ENCODE measurements around the gene PILRB.

Gene PILRB

GRCh38 chr7:100390286-100391009 lies 32.5 kb downstream of the PILRB start:
- Histone ChIP-seq H3K36me3 (ENCODE audit: control insufficient read depth, low read length) (no peaks in the 10 kb centered on the region), H3K27ac (ENCODE audit: low read depth, low read length) (no peak overlapping the region), H4K20me1 (ENCODE audit: control insufficient read depth, insufficient read depth, low read depth, low read length) (no peaks in the 10 kb centered on the region), H3K4me2 (ENCODE audit: low read length) (no peak overlapping the region), H3K4me1 (ENCODE audit: control insufficient read depth, low read length) (peaks cover 49% of the 10 kb centered on the region), H3K9me2 (replicated peaks; ENCODE audit: control insufficient read depth, low read length) (no peaks in the 10 kb centered on the region), H3K27me3 (ENCODE audit: control insufficient read depth, low read length) (no peaks in the 10 kb centered on the region), H3K9me3 (ENCODE audit: control insufficient read depth, insufficient read depth, low read length) (no peaks in the 10 kb centered on the region), H3F3A (ENCODE audit: control insufficient read depth, insufficient read depth) (peaks cover 13% of the 10 kb centered on the region), H3K4me3 (ENCODE audit: low read length) (no peak overlapping the region), H3K79me2 (ENCODE audit: control insufficient read depth, low read length) (no peaks in the 10 kb centered on the region)
- TF ChIP-seq EZH2phosphoT487 (IDR thresholded peaks at IDR 0.05; ENCODE audit: borderline replicate concordance, low read length) = no peak
- TF ChIP-seq, protein P1, sequence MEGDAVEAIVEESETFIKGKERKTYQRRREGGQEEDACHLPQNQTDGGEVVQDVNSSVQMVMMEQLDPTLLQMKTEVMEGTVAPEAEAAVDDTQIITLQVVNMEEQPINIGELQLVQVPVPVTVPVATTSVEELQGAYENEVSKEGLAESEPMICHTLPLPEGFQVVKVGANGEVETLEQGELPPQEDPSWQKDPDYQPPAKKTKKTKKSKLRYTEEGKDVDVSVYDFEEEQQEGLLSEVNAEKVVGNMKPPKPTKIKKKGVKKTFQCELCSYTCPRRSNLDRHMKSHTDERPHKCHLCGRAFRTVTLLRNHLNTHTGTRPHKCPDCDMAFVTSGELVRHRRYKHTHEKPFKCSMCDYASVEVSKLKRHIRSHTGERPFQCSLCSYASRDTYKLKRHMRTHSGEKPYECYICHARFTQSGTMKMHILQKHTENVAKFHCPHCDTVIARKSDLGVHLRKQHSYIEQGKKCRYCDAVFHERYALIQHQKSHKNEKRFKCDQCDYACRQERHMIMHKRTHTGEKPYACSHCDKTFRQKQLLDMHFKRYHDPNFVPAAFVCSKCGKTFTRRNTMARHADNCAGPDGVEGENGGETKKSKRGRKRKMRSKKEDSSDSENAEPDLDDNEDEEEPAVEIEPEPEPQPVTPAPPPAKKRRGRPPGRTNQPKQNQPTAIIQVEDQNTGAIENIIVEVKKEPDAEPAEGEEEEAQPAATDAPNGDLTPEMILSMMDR (IDR thresholded peaks at IDR 0.05; ENCODE audit: low read depth, low read length, poor library complexity, severe bottlenecking) = no peak

DNA sequence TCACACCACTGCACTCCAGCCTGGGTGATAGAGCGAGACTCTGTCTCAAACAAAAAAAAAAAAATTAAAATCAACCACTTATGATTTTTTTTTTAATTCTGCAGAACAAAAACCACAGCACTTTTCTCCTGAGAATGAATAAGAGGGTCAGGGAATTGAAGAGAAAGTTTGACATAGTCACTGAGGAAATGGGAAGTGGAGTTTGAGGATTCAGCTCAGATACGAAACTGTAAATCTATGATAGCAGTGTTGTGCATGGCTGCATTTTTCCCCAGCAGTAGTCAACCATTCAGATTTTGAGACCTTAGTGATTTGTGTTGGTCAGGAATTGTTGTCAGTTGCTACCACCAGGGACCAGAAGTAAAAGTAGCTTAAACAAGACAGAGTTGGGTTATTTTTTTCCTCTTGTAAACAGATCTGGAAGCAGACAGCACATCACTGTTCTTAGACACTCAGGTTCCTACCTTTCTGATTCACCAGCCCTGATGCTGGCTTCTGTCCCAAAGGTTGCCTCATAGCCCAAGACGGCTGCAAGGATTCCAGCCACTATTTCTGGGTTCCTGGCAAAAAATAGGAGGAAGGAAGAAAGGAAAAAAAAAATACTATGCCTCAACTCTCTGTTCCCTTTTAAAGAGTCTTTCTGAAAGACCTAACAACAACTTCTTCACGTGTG lies 35.5 kb downstream of the PILRB start:
- Histone ChIP-seq H3K4me2 (ENCODE audit: low read length) (peak overlapping the region; percentile 54), H3F3A (ENCODE audit: control insufficient read depth, insufficient read depth) (peaks cover 11% of the 10 kb centered on the region), H3K9me2 (replicated peaks; ENCODE audit: control insufficient read depth, low read length) (no peaks in the 10 kb centered on the region), H3K4me1 (ENCODE audit: control insufficient read depth, low read length) (peaks cover 58% of the 10 kb centered on the region), H4K20me1 (ENCODE audit: control insufficient read depth, insufficient read depth, low read depth, low read length) (no peaks in the 10 kb centered on the region), H3K36me3 (ENCODE audit: control insufficient read depth, low read length) (no peaks in the 10 kb centered on the region), H3K4me3 (ENCODE audit: low read length) (peak overlapping the region; percentile 37), H3K27me3 (ENCODE audit: control insufficient read depth, low read length) (no peaks in the 10 kb centered on the region), H3K9me3 (ENCODE audit: control insufficient read depth, insufficient read depth, low read length) (no peaks in the 10 kb centered on the region), H3K79me2 (ENCODE audit: control insufficient read depth, low read length) (no peaks in the 10 kb centered on the region), H3K27ac (ENCODE audit: low read depth, low read length) (peak overlapping the region; percentile 3)
- TF ChIP-seq EZH2phosphoT487 (IDR thresholded peaks at IDR 0.05; ENCODE audit: borderline replicate concordance, low read length) = no peak
- TF ChIP-seq, protein P1 (IDR thresholded peaks at IDR 0.05; ENCODE audit: low read depth, low read length, poor library complexity, severe bottlenecking) = no peak

GRCh38 chr7:100394077-100394476 lies 36.2 kb downstream of the PILRB start:
- no peaks in the 10 kb centered on the region for H3K9me3 ChIP-seq (ENCODE audit: control insufficient read depth, insufficient read depth, low read length)
- H3K27ac ChIP-seq (ENCODE audit: low read depth, low read length) = peak overlapping the region; percentile 3; the same call in 1 of the 2 replicates
- H3K79me2 ChIP-seq (ENCODE audit: control insufficient read depth, low read length) = no peaks in the 10 kb centered on the region
- TF ChIP-seq EZH2phosphoT487 (IDR thresholded peaks at IDR 0.05; ENCODE audit: borderline replicate concordance, low read length) = no peak
- TF ChIP-seq, protein P1 (IDR thresholded peaks at IDR 0.05; ENCODE audit: low read depth, low read length, poor library complexity, severe bottlenecking) = peak; percentile 18
- peaks cover 11% of the 10 kb centered on the region for H3F3A ChIP-seq (ENCODE audit: control insufficient read depth, insufficient read depth)
- H3K4me3 ChIP-seq (ENCODE audit: low read length) = peak overlapping the region; percentile 37; the same call in 1 of the 2 replicates
- no peaks in the 10 kb centered on the region for H3K36me3 ChIP-seq (ENCODE audit: control insufficient read depth, low read length)
- H3K4me2 ChIP-seq (ENCODE audit: low read length) = peak overlapping the region; percentile 54
- H4K20me1 ChIP-seq (ENCODE audit: control insufficient read depth, insufficient read depth, low read depth, low read length) = no peaks in the 10 kb centered on the region
- H3K27me3 ChIP-seq (ENCODE audit: control insufficient read depth, low read length) = no peaks in the 10 kb centered on the region
- peaks cover 58% of the 10 kb centered on the region for H3K4me1 ChIP-seq (ENCODE audit: control insufficient read depth, low read length)
- H3K9me2 ChIP-seq (replicated peaks; ENCODE audit: control insufficient read depth, low read length) = no peaks in the 10 kb centered on the region
